H9 (cell line): ENCODE data around the gene ADA. TPM values are rescaled to one million over a fixed set of nuclear protein-coding genes. Genes with fewer than 3 reads are reported as not detected.

Experiments used
- DNase-seq: peaks from one replicate; pipeline ENCODE4 v3.0.0-alpha.2; 2017
- H2AFZ ChIP-seq: one replicate; pipeline ENCODE4 v1.6.1; 2013; ENCODE audit warnings: mild to moderate bottlenecking, low read length, control low read depth, moderate library complexity
- H2AK5ac ChIP-seq: 2 replicates; pipeline ENCODE4 v1.6.1; 2013; ENCODE audit warnings: low read length, control low read depth, mixed read lengths; ENCODE audit not compliant: insufficient read length
- H2BK120ac ChIP-seq: one replicate; pipeline ENCODE4 v1.6.1; 2013; ENCODE audit warnings: low read depth, mild to moderate bottlenecking, low read length, control low read depth, inconsistent platforms; ENCODE audit not compliant: poor library complexity, severe bottlenecking
- H2BK12ac ChIP-seq: 2 replicates; pipeline ENCODE4 v1.6.1; 2013; ENCODE audit warnings: low read length, control low read depth, mixed read lengths, low read depth; ENCODE audit not compliant: insufficient read length
- H2BK15ac ChIP-seq: 2 replicates; pipeline ENCODE4 v1.6.1; 2013; ENCODE audit warnings: low read depth, low read length, control low read depth
- H2BK20ac ChIP-seq: one replicate; pipeline ENCODE4 v1.6.1; 2013; ENCODE audit warnings: low read depth, mild to moderate bottlenecking, low read length, control low read depth, inconsistent platforms; ENCODE audit not compliant: poor library complexity, severe bottlenecking
- H2BK5ac ChIP-seq: 2 replicates; pipeline ENCODE4 v1.6.1; 2013; ENCODE audit warnings: low read length, control low read depth, mixed read lengths; ENCODE audit not compliant: insufficient read length
- H3K14ac ChIP-seq: 2 replicates; pipeline ENCODE4 v1.6.1; 2013; ENCODE audit warnings: low read length, control low read depth; ENCODE audit not compliant: insufficient read depth
- H3K18ac ChIP-seq: 2 replicates; pipeline ENCODE4 v1.6.1; 2013; ENCODE audit warnings: low read depth, mild to moderate bottlenecking, mixed read lengths, low read length, control low read depth; ENCODE audit not compliant: insufficient read length
- H3K23ac ChIP-seq: 2 replicates; pipeline ENCODE4 v1.6.1; 2013; ENCODE audit warnings: low read length, control low read depth, mixed read lengths, low read depth; ENCODE audit not compliant: insufficient read length
- H3K23me2 ChIP-seq: 2 replicates; pipeline ENCODE4 v1.6.1; 2013; ENCODE audit warnings: low read depth, mild to moderate bottlenecking, mixed read lengths, low read length, control low read depth; ENCODE audit not compliant: insufficient read length, poor library complexity, severe bottlenecking
- H3K27ac ChIP-seq: 2 replicates; pipeline ENCODE4 v1.5.1; 2013; ENCODE audit warnings: low read length, control low read depth, mixed read lengths, low read depth; ENCODE audit not compliant: insufficient read length
- H3K27me3 ChIP-seq: 2 replicates; pipeline ENCODE4 v1.6.1; 2013; ENCODE audit warnings: low read length, control low read depth, inconsistent platforms; ENCODE audit not compliant: insufficient read depth
- H3K4ac ChIP-seq: 2 replicates; pipeline ENCODE4 v1.6.1; 2013; ENCODE audit warnings: low read depth, mild to moderate bottlenecking, control low read depth, inconsistent platforms, low read length, moderate library complexity
- H3K4me1 ChIP-seq: 2 replicates; pipeline ENCODE4 v1.6.1; 2013; ENCODE audit warnings: low read length, control low read depth, inconsistent platforms; ENCODE audit not compliant: insufficient read depth
- H3K4me2 ChIP-seq: 2 replicates; pipeline ENCODE4 v1.6.1; 2013; ENCODE audit warnings: low read length, control low read depth, mixed read lengths; ENCODE audit not compliant: insufficient read length, insufficient read depth
- H3K56ac ChIP-seq: 2 replicates; pipeline ENCODE4 v1.6.1; 2013; ENCODE audit warnings: low read depth, mild to moderate bottlenecking, mixed read lengths, low read length, control low read depth; ENCODE audit not compliant: insufficient read length
- H3K79me1 ChIP-seq: 2 replicates; pipeline ENCODE4 v1.6.1; 2013; ENCODE audit warnings: low read depth, mild to moderate bottlenecking, moderate library complexity, low read length, control low read depth, inconsistent platforms; ENCODE audit not compliant: insufficient read depth, poor library complexity, severe bottlenecking
- H3K79me2 ChIP-seq: 2 replicates; pipeline ENCODE4 v1.6.1; 2013; ENCODE audit warnings: low read length, control low read depth, inconsistent platforms; ENCODE audit not compliant: insufficient read depth
- H3K9ac ChIP-seq: 2 replicates; pipeline ENCODE4 v1.6.1; 2013; ENCODE audit warnings: low read length, control low read depth, mixed read lengths; ENCODE audit not compliant: insufficient read length; ENCODE audit errors: extremely low read depth
- H3K9me3 ChIP-seq: one replicate; pipeline ENCODE4 v1.6.1; 2013; ENCODE audit warnings: low read depth, low read length, inconsistent platforms; ENCODE audit not compliant: control insufficient read depth
- H3T11ph ChIP-seq: one replicate; pipeline ENCODE4 v1.6.1; 2013; ENCODE audit warnings: mild to moderate bottlenecking, low read length, control low read depth, inconsistent platforms
- H4K20me1 ChIP-seq: one replicate; pipeline ENCODE4 v1.6.1; 2013; ENCODE audit not compliant: control insufficient read depth, insufficient read length, insufficient read depth
- H4K5ac ChIP-seq: 2 replicates; pipeline ENCODE4 v1.6.1; 2013; ENCODE audit warnings: low read depth, mild to moderate bottlenecking, mixed read lengths, low read length, control low read depth; ENCODE audit not compliant: insufficient read length
- H4K8ac ChIP-seq: replicated peaks from 2 replicates; pipeline ENCODE4 v1.6.1; 2013; ENCODE audit warnings: low read length, control low read depth, mixed read lengths, low read depth; ENCODE audit not compliant: insufficient read length
- H4K91ac ChIP-seq: 2 replicates; pipeline ENCODE4 v1.6.1; 2013; ENCODE audit warnings: low read depth, mild to moderate bottlenecking, moderate library complexity, mixed read lengths, low read length, control low read depth; ENCODE audit not compliant: insufficient read length
- H3K27ac Mint-ChIP-seq, 3 experiments: 2 replicates in 2 of 3; 3 replicates in 1 of 3; pipeline ENCODE4 v1.8.0; 2020 to 2021; ENCODE audit warnings: mixed read lengths in 3 of 3, mild to moderate bottlenecking in 1 of 3, moderate library complexity in 1 of 3
- H3K27me3 Mint-ChIP-seq: 2 replicates; pipeline ENCODE4 v1.8.0; 2021; ENCODE audit warnings: low read depth, mild to moderate bottlenecking, moderate library complexity, mixed read lengths
- H3K36me3 Mint-ChIP-seq, 3 experiments: 2 replicates in 2 of 3; 3 replicates in 1 of 3; pipeline ENCODE4 v1.8.0; 2020 to 2021; ENCODE audit warnings: low read depth in 3 of 3, mixed read lengths in 3 of 3; ENCODE audit not compliant: insufficient read depth in 1 of 3
- H3K4me1 Mint-ChIP-seq, 2 experiments: 2 replicates each; pipeline ENCODE4 v1.8.0; 2020; ENCODE audit warnings: mixed read lengths in 2 of 2
- H3K4me3 Mint-ChIP-seq, 2 experiments: 2 replicates in 1 of 2; 3 replicates in 1 of 2; pipeline ENCODE4 v1.8.0; 2020 to 2021; ENCODE audit warnings: mild to moderate bottlenecking in 2 of 2, mixed read lengths in 2 of 2, moderate library complexity in 1 of 2
- H3K9me3 Mint-ChIP-seq, 2 experiments: 2 replicates in 1 of 2; 3 replicates in 1 of 2; pipeline ENCODE4 v1.8.0; 2020; ENCODE audit warnings: mild to moderate bottlenecking in 2 of 2, mixed read lengths in 2 of 2, moderate library complexity in 1 of 2
- CTCF ChIP-seq: fragments of 200-600 bp; sonication (generic); conservative IDR thresholded peaks from 3 replicates; pipeline ENCODE4 v1.8.0; 2021; ENCODE audit warnings: antibody characterized with exemption, mild to moderate bottlenecking
- WGBS: extraction: QIAGEN DNeasy Blood & Tissue Kit; methylation state at CpG from one replicate; pipeline ENCODE4 v1.1.7; 2013; ENCODE audit warnings: missing lambda C conversion rate, low lambda C conversion rate, mixed read lengths; ENCODE audit not compliant: insufficient read length; ENCODE audit errors: extremely low coverage; 5-methylcytosine and 5-hydroxymethylcytosine counted together
- total RNA-seq: library from RNA; stranded (reverse); gene quantifications from 2 replicates; pipeline ENCODE4 v1.2.1, GENCODE V29; 2021

The ADA gene
- total RNA-seq, 1 experiment from 2014 or later, result 22.0 TPM

- Histone ChIP-seq H4K20me1 (no peaks in the 10 kb centered on the region), H3K23ac (no peak overlapping the region), H3K4me2 (no peak overlapping the region), H2BK15ac (no peak overlapping the region), H3K27me3 (no peaks in the 10 kb centered on the region; the same call in 1 of the 2 replicates), H4K8ac (no peak overlapping the region), H3K4ac (no peak overlapping the region), H2BK12ac (no peak overlapping the region), H3K9me3 (no peaks in the 10 kb centered on the region), H2AK5ac (no peak overlapping the region), H3K79me2 (no peaks in the 10 kb centered on the region), H3K18ac (no peak overlapping the region), H4K5ac (no peak overlapping the region), H3K79me1 (no peaks in the 10 kb centered on the region), H3T11ph (no peak overlapping the region), H2BK120ac (no peak overlapping the region), H3K56ac (no peak overlapping the region), H2AFZ (no peak overlapping the region), H3K9ac (no peak overlapping the region), H2BK20ac (no peak overlapping the region), H3K4me1 (peaks cover 18% of the 10 kb centered on the region; the same call in 1 of the 2 replicates), H3K23me2 (peaks cover 3% of the 10 kb centered on the region), H2BK5ac (no peak overlapping the region), H3K27ac (no peak overlapping the region), H4K91ac (no peak overlapping the region), H3K14ac (no peak overlapping the region)
- H3K36me3 Mint-ChIP-seq, result no peaks in the 10 kb centered on the region; a peak in 1 of 7 replicates
- peak overlapping the region in 1 of 3 experiments; percentile 91; a peak in 1 of 7 replicates for H3K27ac Mint-ChIP-seq
- no peak for DNase-seq
- no peaks in the 10 kb centered on the region for H3K9me3 Mint-ChIP-seq
- H3K4me3 Mint-ChIP-seq, result 0 out of 5 replicates have a peak overlapping the region, but pooled peaks of 1 of the 2 experiments have one; percentile 5
- no peak for TF ChIP-seq CTCF
- peaks cover 54 to 63% of the 10 kb centered on the region in 2 experiments for H3K4me1 Mint-ChIP-seq
- H3K27me3 Mint-ChIP-seq, result peaks cover 9% of the 10 kb centered on the region
- no CpG with 5 or more reads among the region's 10 CpGs for WGBS
Observed at GRCh38 chr20:44646641-44647274, 4.7 kb downstream of the ADA start.
